ENCODE data around the gene EDEM3. TPM values are rescaled to one million over a fixed set of nuclear protein-coding genes. Genes with fewer than 3 reads are reported as not detected.

Gene EDEM3
- total RNA-seq, 4 donors from 2014 or later: 28.1 to 57.0 (median 42.7) TPM

DNA sequence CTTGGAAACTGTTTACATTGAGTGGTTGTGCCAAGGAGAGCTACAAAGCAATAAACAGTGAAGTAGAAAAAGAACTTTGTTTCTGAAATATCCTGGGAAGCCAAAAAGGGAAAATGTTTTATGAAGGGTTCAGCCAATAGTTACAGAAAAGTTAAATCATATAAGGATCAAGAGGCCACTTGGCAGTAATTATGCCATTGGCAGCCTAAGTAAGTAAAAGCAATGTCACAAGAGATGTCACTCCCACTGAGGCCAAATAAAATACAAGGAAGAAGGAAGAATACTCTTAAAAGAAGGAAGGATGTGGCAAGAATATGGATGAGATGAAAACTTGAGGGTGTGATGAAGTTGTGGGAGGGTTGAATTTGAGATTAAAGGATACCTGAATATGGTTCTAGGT, 45.2 kb downstream of the EDEM3 start:
- H3K27ac ChIP-seq: no peak overlapping the region
- intact Hi-C loops (cut with DNase I; ENCODE audit: low total_unique reads) (no loop called here), in situ Hi-C loops (cut with MboI; ENCODE audit: low pct_ligation_motif_present in 1 of 4, low pct_unique_long_range_greater_than_20kb in 1 of 4, low sequenced_read_pairs in 3 of 4) (loop anchor here in 3 of 4 donors (25.0 kb wide), 3 partner anchors 1628 to 1847 kb away; no protein-coding TSS in a partner anchor)
- no peak for DNase-seq
- no peak overlapping the region for H3K4me3 ChIP-seq
- H3K9me3 ChIP-seq: no peaks in the 10 kb centered on the region
- H3K4me1 ChIP-seq: no peaks in the 10 kb centered on the region
- TF ChIP-seq EP300 (IDR thresholded peaks at IDR 0.05; ENCODE audit: low read depth): no peak
- TF ChIP-seq, protein P1, sequence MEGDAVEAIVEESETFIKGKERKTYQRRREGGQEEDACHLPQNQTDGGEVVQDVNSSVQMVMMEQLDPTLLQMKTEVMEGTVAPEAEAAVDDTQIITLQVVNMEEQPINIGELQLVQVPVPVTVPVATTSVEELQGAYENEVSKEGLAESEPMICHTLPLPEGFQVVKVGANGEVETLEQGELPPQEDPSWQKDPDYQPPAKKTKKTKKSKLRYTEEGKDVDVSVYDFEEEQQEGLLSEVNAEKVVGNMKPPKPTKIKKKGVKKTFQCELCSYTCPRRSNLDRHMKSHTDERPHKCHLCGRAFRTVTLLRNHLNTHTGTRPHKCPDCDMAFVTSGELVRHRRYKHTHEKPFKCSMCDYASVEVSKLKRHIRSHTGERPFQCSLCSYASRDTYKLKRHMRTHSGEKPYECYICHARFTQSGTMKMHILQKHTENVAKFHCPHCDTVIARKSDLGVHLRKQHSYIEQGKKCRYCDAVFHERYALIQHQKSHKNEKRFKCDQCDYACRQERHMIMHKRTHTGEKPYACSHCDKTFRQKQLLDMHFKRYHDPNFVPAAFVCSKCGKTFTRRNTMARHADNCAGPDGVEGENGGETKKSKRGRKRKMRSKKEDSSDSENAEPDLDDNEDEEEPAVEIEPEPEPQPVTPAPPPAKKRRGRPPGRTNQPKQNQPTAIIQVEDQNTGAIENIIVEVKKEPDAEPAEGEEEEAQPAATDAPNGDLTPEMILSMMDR (IDR thresholded peaks at IDR 0.05): no peak
- H3K27me3 ChIP-seq: no peaks in the 10 kb centered on the region
- peaks cover 0 to 99% (median 40%) of the 10 kb centered on the region in 4 donors for H3K36me3 ChIP-seq

DNA sequence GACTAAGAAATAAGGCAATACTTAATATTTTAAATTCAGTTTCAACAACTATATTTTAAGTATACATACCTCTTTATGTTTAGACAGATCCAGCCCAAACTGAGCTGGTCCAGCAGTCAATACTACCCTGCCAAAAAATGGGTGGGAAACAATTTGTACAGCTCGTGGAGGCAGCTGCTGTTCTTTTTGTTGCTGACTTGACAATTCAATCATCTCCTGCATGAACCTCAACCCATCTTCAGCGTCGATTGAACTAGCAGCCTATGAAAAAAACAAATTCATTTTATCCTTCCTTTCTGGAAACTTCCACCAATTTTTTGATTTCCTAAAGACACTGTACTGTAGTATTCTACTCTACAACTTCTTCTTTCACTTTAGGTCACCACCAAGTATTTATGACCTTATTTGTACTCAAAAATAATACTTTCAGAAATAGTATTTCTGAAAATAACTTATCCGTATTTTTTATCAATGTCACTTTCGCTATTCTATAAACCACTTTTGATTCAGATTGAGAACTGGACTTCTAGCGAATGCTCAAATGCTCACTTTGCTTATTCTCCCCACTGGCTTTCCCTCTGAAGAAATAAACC, 46.5 kb downstream of the EDEM3 start:
- WGBS, 2 donors (ENCODE audit: low coverage in 1 of 2): 75 to 85% methylated on average over 6 of the region's 6 CpGs
- TF ChIP-seq POLR2AphosphoS5 (IDR thresholded peaks at IDR 0.05) (no peak), EP300 (IDR thresholded peaks at IDR 0.05; ENCODE audit: low read depth) (no peak), POLR2A (IDR thresholded peaks at IDR 0.05) (no peak)
- TF ChIP-seq, protein P1 (IDR thresholded peaks at IDR 0.05): no peak
- in situ Hi-C loops (cut with MboI; ENCODE audit: low pct_ligation_motif_present in 1 of 4, low pct_unique_long_range_greater_than_20kb in 1 of 4, low sequenced_read_pairs in 3 of 4): loop anchor here in 3 of 4 donors (25.0 kb wide), 3 partner anchors 1629 to 1846 kb away; no protein-coding TSS in a partner anchor

GRCh38 chr1:184705271-184705670, 49.4 kb downstream of the EDEM3 start:
- H3K4me3 ChIP-seq: no peak overlapping the region
- H3K27me3 ChIP-seq: no peaks in the 10 kb centered on the region
- TF ChIP-seq POLR2AphosphoS5 (IDR thresholded peaks at IDR 0.05) (no peak), POLR2A (IDR thresholded peaks at IDR 0.05) (no peak), EP300 (IDR thresholded peaks at IDR 0.05; ENCODE audit: low read depth) (no peak)
- TF ChIP-seq, protein P1 (IDR thresholded peaks at IDR 0.05): no peak
- in situ Hi-C loops (cut with MboI; ENCODE audit: low pct_ligation_motif_present in 1 of 4, low pct_unique_long_range_greater_than_20kb in 1 of 4, low sequenced_read_pairs in 3 of 4) (loop anchor here in 3 of 4 donors (25.0 kb wide), 3 partner anchors 1632 to 1843 kb away; no protein-coding TSS in a partner anchor), intact Hi-C loops (cut with DNase I; ENCODE audit: low total_unique reads) (no loop called here)
- H3K27ac ChIP-seq: no peak overlapping the region
- WGBS, 2 donors (ENCODE audit: low coverage in 1 of 2): 88 to 90% methylated on average over 1 of the region's 1 CpG
- H3K4me1 ChIP-seq: no peaks in the 10 kb centered on the region
- H3K9me3 ChIP-seq: no peaks in the 10 kb centered on the region
- DNase-seq: no peak
- peaks cover 0 to 84% (median 38%) of the 10 kb centered on the region in 4 donors for H3K36me3 ChIP-seq

More for the DNA sequence above, 46.5 kb downstream of the EDEM3 start:
- Histone ChIP-seq H3K4me3 (no peak overlapping the region), H3K4me1 (no peaks in the 10 kb centered on the region), H3K9me3 (no peaks in the 10 kb centered on the region), H3K36me3 (peaks cover 0 to 95% (median 42%) of the 10 kb centered on the region in 4 donors), H3K27me3 (no peaks in the 10 kb centered on the region), H3K27ac (no peak overlapping the region)
- intact Hi-C loops (cut with DNase I; ENCODE audit: low total_unique reads): no loop called here
- DNase-seq: no peak

- Histone ChIP-seq H3K9me3 (no peaks in the 10 kb centered on the region), H3K36me3 (peaks cover 0 to 55% (median 23%) of the 10 kb centered on the region in 4 donors), H3K4me1 (no peaks in the 10 kb centered on the region), H3K4me3 (no peak overlapping the region), H3K27me3 (no peaks in the 10 kb centered on the region), H3K27ac (no peak overlapping the region)
- WGBS, 2 donors (ENCODE audit: low coverage in 1 of 2): 60 to 84% methylated on average over 1 of the region's 1 CpG
- intact Hi-C loops (cut with DNase I; ENCODE audit: low total_unique reads): no loop called here
- DNase-seq: no peak
- in situ Hi-C loops (cut with MboI; ENCODE audit: low pct_ligation_motif_present in 1 of 4, low pct_unique_long_range_greater_than_20kb in 1 of 4, low sequenced_read_pairs in 3 of 4): loop anchor here in 3 of 4 donors (25.0 kb wide), 3 partner anchors 1635 to 1840 kb away; no protein-coding TSS in a partner anchor
- TF ChIP-seq POLR2A (IDR thresholded peaks at IDR 0.05) (no peak), EP300 (IDR thresholded peaks at IDR 0.05; ENCODE audit: low read depth) (no peak), POLR2AphosphoS5 (IDR thresholded peaks at IDR 0.05) (no peak)
- TF ChIP-seq, protein P1 (IDR thresholded peaks at IDR 0.05): no peak
These were observed 52.8 kb downstream of the EDEM3 start for GRCh38 chr1:184701816-184702215.

Measured in transverse colon (tissue), 4 donors.